Skin epidermis (tissue), 12 donors: ENCODE data around the gene ANO1.

ENCODE experiments used
- H3K27ac ChIP-seq, 21 experiments: fragments of 200-600 bp; sonication (generic) in 11 of 21; one replicate each; pipeline ENCODE4 v1.5.0; 2020; ENCODE audit warnings: mild to moderate bottlenecking in 3 of 21, inconsistent platforms in 2 of 21, moderate library complexity in 2 of 21
- H3K4me3 ChIP-seq, 7 experiments: fragments of 200-600 bp; sonication (generic) in 2 of 7; one replicate each; pipeline ENCODE4 v1.5.0; 2020; ENCODE audit warnings: inconsistent platforms in 2 of 7, mild to moderate bottlenecking in 2 of 7, moderate library complexity in 1 of 7

Gene ANO1

DNA sequence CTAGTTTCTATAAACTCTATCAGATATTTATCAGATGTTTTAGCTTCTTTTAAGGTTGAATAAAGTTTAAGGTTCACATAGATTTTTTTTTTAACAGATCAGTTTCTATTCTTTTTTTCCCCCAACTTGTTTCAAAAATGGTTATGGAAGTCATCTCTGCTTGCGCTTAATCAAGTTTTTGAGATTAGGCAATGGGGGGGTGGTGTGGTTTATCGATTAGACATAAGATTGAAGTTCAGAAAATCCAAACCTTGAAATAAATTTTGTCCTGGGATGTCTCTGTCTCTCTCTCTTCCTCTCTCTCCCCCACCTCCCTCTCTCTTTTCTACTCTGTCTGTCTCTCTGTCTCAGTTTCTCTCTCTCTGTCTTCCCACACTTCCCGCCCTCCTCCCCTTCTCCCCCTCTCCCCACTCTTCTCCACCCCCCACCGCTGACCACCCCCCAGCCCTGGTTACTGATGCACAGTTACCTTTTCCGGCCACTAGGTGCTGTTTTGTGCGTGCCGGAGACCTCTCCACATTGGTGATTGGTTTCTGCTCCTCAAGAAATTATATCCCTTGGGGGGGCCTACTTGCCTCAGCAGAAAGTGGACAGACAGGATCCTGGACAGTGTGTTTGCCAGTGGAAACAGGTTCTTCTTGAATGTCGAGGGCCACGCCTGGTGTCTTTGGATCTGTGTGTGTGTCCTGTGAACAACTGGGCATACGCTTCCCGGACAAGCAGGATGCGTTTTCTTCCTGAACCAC, 29.7 kb upstream of the ANO1 start:
- Histone ChIP-seq H3K4me3 (no peak overlapping the region), H3K27ac (no peak overlapping the region)

GRCh38 chr11:70049045-70049444, 29.1 kb upstream of the ANO1 start:
- no peak overlapping the region for H3K27ac ChIP-seq
- no peak overlapping the region for H3K4me3 ChIP-seq

- Histone ChIP-seq H3K27ac (no peak overlapping the region), H3K4me3 (no peak overlapping the region)
Measured at GRCh38 chr11:70050243-70050642, 27.9 kb upstream of the ANO1 start.

DNA sequence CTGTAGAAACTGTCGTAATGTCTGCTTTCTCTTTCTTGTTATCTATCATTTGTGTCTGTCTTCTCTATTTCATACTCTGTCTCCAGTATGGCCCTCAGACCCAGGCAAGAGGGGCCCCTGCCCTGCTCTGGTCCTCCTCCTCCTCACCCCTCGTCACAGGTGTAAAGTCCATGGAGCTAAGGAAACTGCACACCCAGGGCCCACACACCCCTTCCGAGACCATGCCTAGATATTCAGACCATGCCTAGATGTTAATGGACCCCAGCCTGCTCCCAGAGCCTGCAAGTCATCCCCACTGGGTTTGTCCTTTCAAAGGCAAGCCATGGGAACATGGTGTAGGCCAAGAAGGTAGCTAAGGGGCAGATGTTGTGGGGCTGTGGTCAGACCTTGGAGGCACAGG, 24.1 kb upstream of the ANO1 start:
- H3K27ac ChIP-seq = no peak overlapping the region
- H3K4me3 ChIP-seq = no peak overlapping the region

GRCh38 chr11:70055444-70055843, 22.7 kb upstream of the ANO1 start:
- Histone ChIP-seq H3K27ac (no peak overlapping the region), H3K4me3 (no peak overlapping the region)

- Histone ChIP-seq H3K27ac (no peak overlapping the region), H3K4me3 (no peak overlapping the region)
Measured at GRCh38 chr11:70057080-70057479, 21.0 kb upstream of the ANO1 start.

DNA sequence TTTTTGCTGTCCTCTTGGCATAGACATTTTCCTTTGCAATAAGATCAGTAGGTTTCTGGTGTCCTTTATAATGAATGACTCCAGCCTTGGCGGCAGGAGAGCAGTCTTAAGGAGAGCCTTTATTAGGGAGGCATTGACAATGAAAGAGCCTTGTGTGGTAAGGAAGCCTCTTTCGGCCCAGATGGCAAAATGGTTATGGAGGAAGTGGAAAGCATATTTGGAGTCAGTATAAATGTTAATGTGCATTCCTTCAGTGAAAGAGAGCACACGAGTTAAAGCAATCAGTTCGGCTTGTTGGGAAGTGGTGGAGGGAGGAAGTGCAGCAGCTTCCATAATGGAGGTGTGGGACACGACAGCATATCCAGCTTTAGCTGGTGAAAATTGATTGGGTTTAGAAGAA, 18.1 kb upstream of the ANO1 start:
- H3K27ac ChIP-seq = no peak overlapping the region
- H3K4me3 ChIP-seq = no peak overlapping the region

DNA sequence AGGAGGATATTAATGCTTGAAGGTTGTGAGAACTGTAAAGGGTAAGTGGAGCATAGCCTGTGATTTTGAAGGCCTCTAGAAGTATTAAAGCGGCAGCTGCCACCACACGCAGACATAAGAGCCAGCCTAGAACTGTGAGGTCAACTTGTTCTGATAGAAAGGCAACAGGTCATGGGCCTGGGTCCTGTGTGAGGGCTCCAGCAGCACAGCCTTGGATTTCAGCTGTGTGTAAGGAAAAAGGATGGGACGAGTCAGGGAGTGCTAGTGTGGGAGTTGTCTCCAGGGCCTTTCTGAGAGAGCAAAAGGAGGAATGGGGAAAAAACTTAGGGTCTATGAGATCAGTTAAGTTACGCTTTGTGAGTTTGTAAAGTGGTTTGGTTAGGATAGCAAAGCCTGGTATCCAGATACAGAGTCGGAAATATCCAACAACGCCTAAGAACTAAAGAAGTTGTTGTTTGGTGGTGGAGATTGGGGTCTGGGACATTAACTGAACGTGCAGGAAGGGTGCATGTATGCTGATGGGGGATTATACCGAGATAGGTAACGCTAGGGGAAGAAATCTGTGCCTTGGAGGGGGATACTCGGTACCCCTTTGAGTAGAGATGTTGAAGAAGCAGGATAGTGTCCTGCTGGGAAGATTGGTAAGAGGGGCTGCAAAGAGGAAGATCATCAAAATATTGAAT, 17.4 kb upstream of the ANO1 start:
- no peak overlapping the region for H3K27ac ChIP-seq

DNA sequence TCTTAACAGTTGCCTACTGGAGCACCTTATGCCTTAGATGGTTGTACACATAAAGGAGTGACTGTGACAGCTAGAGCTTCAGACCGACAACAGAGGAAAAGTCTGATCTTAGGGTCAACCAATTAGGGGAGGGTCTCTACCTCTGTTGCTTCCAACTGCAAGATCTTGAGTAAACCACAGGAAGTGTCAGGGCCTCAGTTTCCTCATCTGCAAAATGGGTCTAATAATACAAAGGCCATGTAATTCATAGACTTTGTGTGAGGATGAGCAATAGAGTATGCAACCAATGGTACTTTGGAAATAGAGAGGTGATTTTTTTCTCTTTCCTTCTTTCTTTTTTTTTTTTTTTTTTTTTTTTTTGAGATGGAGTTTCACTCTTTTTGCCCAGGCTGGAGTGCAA, 16.4 kb upstream of the ANO1 start:
- no peak overlapping the region for H3K27ac ChIP-seq
- no peak overlapping the region for H3K4me3 ChIP-seq

More for the DNA sequence above, 17.4 kb upstream of the ANO1 start:
- no peak overlapping the region for H3K4me3 ChIP-seq

DNA sequence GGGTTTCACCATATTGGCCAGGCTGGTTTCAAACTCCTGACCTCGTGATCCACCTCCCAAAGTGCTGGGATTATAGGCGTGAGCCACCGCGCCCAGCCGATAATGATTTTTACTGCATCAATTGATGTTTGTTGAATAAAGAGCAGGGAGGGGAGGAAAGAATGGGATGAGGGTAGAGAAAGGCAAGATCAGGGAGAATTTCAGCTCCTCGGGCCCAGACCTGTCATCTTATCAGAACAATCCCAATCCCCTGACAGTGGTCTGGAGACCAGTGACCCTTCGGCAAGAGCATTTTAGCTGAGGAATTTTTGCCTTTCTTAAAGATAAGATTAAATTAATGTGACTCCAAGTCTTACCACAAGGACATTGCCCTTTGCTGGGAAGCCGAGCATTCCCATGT, 15.0 kb upstream of the ANO1 start:
- Histone ChIP-seq H3K4me3 (no peak overlapping the region), H3K27ac (no peak overlapping the region)

DNA sequence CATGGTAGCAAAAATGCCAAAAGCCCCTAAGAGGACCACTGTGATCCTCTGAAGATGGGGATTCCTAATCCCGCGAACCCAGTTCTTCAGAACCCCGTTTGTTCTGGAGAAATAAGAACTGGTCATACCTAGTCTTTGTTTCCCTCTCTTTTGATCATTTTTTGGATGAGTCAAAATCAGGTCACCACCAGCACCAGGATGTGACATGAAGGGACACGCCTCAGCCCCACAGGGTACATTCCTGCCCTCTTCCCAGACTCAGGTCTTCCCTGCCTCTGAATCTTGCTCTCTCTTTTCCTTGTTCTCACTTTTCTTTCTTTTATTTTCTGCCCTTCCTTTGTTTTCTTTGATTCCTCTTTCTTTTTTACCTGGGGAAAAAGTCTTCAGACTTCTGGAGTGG, 14.6 kb upstream of the ANO1 start:
- Histone ChIP-seq H3K4me3 (no peak overlapping the region), H3K27ac (peak overlapping the region in 4 of 21 experiments; percentile 2 to 53 (median 26))

GRCh38 chr11:70064008-70064725, 13.9 kb upstream of the ANO1 start:
- H3K4me3 ChIP-seq = no peak overlapping the region
- peak overlapping the region in 4 of 21 experiments; percentile 2 to 53 (median 26) for H3K27ac ChIP-seq

- H3K4me3 ChIP-seq = no peak overlapping the region
- peak overlapping the region in 1 of 21 experiments; percentile 13 for H3K27ac ChIP-seq
Measured at GRCh38 chr11:70064726-70065317, 13.3 kb upstream of the ANO1 start.

DNA sequence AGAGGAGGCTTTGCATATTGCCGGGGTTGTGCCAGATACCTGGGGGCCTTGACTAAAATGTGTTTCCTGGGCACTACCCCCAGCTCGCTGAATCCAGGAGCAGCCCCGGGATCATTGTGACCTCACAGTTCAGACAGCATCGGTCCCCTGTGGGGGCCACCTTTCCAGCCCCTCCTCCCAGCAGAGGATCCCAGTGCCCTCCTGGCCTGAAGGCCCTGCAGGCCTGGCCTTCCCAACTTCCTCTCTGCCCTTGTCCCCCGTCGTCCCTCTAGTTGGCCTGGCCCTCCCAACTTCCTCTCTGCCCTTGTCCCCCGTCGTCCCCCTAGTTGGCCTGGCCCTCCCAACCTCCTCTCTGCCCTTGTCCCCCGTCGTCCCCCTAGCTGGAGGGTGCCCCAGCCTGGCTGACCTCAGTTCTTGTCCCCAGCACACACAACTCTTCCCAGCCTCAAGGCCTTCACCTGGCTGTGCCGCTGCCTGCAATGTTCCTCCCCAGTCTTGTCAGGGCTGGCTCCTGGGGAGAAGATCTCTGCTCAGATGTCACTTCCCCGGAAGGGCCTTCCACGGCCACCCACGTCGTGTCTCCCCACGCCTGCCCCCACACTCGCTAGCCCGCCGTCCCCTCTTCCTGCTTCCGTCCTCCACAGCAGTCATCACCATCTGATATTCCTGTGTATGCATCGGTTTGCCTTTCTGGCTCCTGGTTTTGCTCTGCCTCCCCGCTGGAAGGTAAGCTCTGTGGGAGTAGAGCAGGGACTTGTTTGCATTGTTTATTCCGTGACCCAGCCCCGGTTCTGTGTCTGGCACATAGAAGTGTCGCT, 12.6 kb upstream of the ANO1 start:
- H3K4me3 ChIP-seq = no peak overlapping the region
- peak overlapping the region in 1 of 21 experiments; percentile 20 for H3K27ac ChIP-seq

DNA sequence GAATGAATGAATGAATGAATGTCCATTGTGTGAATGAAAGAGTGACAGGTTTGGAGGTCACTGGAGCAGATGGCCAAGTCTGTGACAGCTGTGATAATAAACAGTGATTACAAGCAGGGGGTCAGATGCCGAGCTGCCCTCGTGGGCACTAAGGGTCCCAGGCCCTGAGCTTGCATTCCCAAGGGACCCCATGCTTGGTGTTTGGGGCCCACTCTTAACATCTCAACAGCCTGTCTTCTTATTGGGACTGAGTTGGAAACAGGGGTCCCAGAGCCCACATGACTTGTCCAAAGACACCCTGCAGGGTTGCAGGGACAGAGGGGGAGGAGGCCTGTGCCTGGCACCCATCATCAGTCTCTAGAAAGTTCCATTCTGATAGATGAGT, 12.0 kb upstream of the ANO1 start:
- H3K4me3 ChIP-seq = no peak overlapping the region
- no peak overlapping the region for H3K27ac ChIP-seq

- no peak overlapping the region for H3K4me3 ChIP-seq
- H3K27ac ChIP-seq = no peak overlapping the region
Measured at GRCh38 chr11:70066628-70067027, 11.5 kb upstream of the ANO1 start.

- no peak overlapping the region for H3K4me3 ChIP-seq
- no peak overlapping the region for H3K27ac ChIP-seq
Measured at GRCh38 chr11:70067036-70067435, 11.1 kb upstream of the ANO1 start.

DNA sequence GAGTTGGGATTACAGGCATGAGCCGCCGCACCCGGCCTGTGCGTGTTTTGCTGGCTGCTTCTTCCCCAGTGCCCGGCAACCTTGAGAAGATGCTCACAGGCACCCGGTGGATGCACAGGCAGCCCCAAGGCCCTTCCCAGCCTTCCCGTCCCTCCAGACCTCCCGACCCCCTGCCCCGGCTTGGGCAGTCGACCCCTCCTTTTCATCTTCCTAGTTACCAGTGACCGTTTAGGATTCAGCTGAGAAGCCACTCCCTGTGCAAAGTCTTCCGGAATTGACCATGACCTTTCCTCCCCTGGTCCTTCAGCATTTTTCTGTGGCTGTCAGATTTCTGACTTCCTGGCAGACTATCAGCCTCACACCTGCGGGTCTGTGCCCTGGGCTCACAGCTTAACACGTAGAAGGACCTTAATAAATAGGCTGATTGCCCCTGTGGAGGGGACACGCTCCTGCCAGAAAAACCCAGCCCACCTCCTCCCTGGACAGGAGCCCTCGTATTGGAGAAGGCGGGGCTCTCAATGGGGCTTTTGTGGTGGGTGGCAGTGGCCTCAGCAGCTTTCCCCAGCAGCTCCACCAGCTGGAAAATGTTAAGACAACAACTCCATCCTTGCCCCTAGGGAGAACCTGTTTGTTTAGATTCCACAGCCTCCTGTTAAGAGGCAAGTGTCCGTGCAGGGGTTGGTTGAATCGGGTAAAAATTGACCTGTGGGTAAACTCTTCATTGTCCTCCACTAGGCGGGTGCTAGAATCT, 10.4 kb upstream of the ANO1 start:
- H3K4me3 ChIP-seq = no peak overlapping the region
- H3K27ac ChIP-seq = no peak overlapping the region

DNA sequence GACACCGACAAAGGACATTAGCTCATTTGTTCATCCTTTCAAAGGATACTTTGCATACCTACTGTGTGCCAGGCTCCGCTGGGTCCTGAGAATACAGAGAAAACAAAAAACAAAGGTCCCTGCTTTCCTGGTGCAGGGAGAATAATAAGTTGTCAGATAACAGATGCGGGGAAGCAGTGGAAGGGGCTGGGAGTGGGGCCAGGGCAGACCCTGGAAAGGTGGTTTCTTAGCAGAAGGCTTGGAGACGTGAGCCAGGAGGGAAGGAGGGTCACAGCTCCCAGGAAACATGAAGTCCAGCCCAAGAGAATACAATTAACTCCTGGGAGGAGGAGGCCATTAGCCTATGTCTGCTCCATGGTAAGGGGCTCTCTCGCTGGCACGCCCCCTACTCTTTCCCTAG, 9.8 kb upstream of the ANO1 start:
- Histone ChIP-seq H3K27ac (no peak overlapping the region), H3K4me3 (no peak overlapping the region)
